ENCODE data around the gene ZNF485. TPM values are rescaled to one million over a fixed set of nuclear protein-coding genes. Genes with fewer than 3 reads are reported as not detected.

Gene ZNF485
- total RNA-seq, result 1 to 10 TPM; 1.1 to 2.8 (median 1.4) TPM
- 12.8 TPM for total RNA-seq (2013)

DNA sequence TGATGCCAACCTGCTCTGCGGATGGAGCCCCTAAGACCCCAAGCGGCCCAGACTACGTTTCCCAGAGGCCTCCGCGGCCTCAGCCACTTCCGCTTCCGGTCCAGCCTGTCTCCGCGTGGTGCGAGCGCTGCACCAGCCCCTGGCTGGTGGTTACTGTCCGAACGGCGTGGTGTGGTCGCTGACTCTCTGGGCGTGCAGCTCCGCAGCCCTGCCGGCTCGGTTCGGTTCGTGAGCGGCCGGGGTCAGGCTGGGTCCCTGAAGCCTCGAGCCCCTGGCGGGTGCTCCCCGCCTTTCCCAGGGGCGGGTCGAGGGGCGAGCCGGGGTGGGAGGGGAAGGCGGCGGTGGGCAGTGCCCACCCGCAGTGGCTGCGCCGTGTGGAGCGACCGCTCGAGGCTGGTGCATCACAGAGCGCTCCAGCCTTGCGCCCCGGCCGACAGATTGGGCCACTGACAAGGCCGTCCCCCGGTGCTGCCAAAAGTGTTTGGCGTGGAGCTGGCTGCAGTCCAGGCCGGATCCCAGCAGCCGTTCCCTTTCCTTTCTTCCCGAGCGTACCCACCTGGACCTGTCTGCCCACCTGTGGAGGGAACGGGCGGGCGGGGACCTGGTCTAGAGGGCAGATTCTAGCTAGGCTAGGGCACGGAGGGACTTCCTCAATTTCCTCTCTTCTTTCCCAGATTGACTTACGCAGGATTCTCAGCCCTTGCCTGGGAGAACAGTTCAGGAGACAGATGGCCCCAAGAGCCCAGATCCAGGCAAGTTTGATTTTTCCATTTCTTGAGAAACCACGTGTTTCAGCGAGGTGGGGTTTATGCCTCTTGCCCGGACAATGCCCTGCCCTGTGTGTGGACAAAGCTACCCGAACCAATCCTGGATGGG lies at the start of gene ZNF485:
ZNF485 (plus strand) TSS at position 116 of the 876 bp plus-strand sequence; CDS start at position 729, 613 bp downstream.
- intact Hi-C loops (cut with micrococcal nuclease), result loop anchor here (1.0 kb wide), 2 partner anchors 32 to 42 kb away; partner anchors contain the start of genes ZNF239 and ZNF32
- Mint-ChIP-seq H3K36me3 (no peaks in the 10 kb centered on the region), H3K4me3 (peak within 1 kb of the TSS; percentile 83), H3K4me1 (peaks cover 22 to 23% of the 10 kb centered on the region in 2 donors), H3K9me3 (no peaks in the 10 kb centered on the region), H3K27me3 (ENCODE audit: low read depth in 2 of 2) (no peaks in the 10 kb centered on the region), H3K27ac (peak within 1 kb of the TSS; percentile 70 to 82)
- WGBS (ENCODE audit: insufficient coverage), result 6% methylated on average over 58 of the region's 58 CpGs
- H3K4me3 ChIP-seq (ENCODE audit: low read length), result peak within 1 kb of the TSS; percentile 83
- peak; percentile 82 to 96 (median 95) for ATAC-seq
- peaks cover 9% of the 10 kb centered on the region for H3K36me3 ChIP-seq (ENCODE audit: control insufficient read depth, insufficient read depth, low read length)
- H3K9me3 ChIP-seq (ENCODE audit: control insufficient read depth, insufficient read depth, low read length), result no peaks in the 10 kb centered on the region
- no peaks in the 10 kb centered on the region for H3K27me3 ChIP-seq (ENCODE audit: control insufficient read depth, insufficient read depth, low read length)
- DNase-seq, result peak; percentile 49 to 77
- peak within 1 kb of the TSS; percentile 52 for H3K27ac ChIP-seq (ENCODE audit: low read length)
- peaks cover 25% of the 10 kb centered on the region for H3K4me1 ChIP-seq (ENCODE audit: control insufficient read depth, insufficient read depth, low read length)
- TF ChIP-seq, protein P1, sequence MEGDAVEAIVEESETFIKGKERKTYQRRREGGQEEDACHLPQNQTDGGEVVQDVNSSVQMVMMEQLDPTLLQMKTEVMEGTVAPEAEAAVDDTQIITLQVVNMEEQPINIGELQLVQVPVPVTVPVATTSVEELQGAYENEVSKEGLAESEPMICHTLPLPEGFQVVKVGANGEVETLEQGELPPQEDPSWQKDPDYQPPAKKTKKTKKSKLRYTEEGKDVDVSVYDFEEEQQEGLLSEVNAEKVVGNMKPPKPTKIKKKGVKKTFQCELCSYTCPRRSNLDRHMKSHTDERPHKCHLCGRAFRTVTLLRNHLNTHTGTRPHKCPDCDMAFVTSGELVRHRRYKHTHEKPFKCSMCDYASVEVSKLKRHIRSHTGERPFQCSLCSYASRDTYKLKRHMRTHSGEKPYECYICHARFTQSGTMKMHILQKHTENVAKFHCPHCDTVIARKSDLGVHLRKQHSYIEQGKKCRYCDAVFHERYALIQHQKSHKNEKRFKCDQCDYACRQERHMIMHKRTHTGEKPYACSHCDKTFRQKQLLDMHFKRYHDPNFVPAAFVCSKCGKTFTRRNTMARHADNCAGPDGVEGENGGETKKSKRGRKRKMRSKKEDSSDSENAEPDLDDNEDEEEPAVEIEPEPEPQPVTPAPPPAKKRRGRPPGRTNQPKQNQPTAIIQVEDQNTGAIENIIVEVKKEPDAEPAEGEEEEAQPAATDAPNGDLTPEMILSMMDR (IDR thresholded peaks at IDR 0.05), result no peak

- H3K27me3 ChIP-seq (ENCODE audit: control insufficient read depth, insufficient read depth, low read length), result no peaks in the 10 kb centered on the region
- Mint-ChIP-seq H3K4me1 (no peaks in the 10 kb centered on the region), H3K27ac (no peak overlapping the region), H3K9me3 (peaks cover 3 to 15% of the 10 kb centered on the region in 2 donors), H3K4me3 (no peak overlapping the region), H3K27me3 (ENCODE audit: low read depth in 2 of 2) (no peaks in the 10 kb centered on the region), H3K36me3 (peaks cover 9% of the 10 kb centered on the region)
- no peaks in the 10 kb centered on the region for H3K36me3 ChIP-seq (ENCODE audit: control insufficient read depth, insufficient read depth, low read length)
- H3K9me3 ChIP-seq (ENCODE audit: control insufficient read depth, insufficient read depth, low read length), result peaks cover 14% of the 10 kb centered on the region
- no peak overlapping the region for H3K4me3 ChIP-seq (ENCODE audit: low read length)
- WGBS (ENCODE audit: insufficient coverage), result 92% methylated on average over 3 of the region's 4 CpGs
- no peak for DNase-seq
- H3K4me1 ChIP-seq (ENCODE audit: control insufficient read depth, insufficient read depth, low read length), result no peaks in the 10 kb centered on the region
- intact Hi-C loops (cut with micrococcal nuclease), result no loop called here
- no peak for ATAC-seq
- no peak overlapping the region for H3K27ac ChIP-seq (ENCODE audit: low read length)
- TF ChIP-seq, protein P1 (IDR thresholded peaks at IDR 0.05), result no peak
Measured at GRCh38 chr10:43557214-43557613, 49.0 kb upstream of the ZNF485 start.

DNA sequence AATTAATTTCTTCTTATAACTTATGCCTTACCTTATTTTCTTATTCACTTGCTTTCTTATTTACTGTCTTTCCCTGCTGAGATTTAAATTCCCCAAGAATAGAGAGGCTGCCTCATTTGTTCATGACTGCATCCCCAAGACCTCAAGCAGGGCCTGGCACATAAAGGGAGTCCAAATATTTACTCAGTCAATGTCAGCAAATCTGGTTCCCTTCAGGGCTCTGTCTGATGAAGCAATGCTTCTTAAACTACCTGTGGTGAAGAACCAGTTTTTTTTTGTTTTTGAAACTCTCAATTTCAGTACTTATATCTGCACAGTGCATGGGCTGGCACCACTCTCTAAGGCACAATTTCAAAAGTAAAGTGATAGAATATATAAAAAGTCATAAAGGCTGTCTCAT lies 36.6 kb upstream of the ZNF485 start:
- Histone ChIP-seq H3K9me3 (ENCODE audit: control insufficient read depth, insufficient read depth, low read length) (peaks cover 6% of the 10 kb centered on the region), H3K27me3 (ENCODE audit: control insufficient read depth, insufficient read depth, low read length) (no peaks in the 10 kb centered on the region), H3K27ac (ENCODE audit: low read length) (no peak overlapping the region), H3K4me3 (ENCODE audit: low read length) (no peak overlapping the region), H3K36me3 (ENCODE audit: control insufficient read depth, insufficient read depth, low read length) (no peaks in the 10 kb centered on the region), H3K4me1 (ENCODE audit: control insufficient read depth, insufficient read depth, low read length) (peaks cover 7% of the 10 kb centered on the region)
- no peaks in the 10 kb centered on the region for H3K27me3 Mint-ChIP-seq (ENCODE audit: low read depth in 2 of 2)
- peaks cover 0 to under 1% of the 10 kb centered on the region in 2 donors for H3K9me3 Mint-ChIP-seq
- TF ChIP-seq, protein P1 (IDR thresholded peaks at IDR 0.05), result no peak
- DNase-seq (no peak), ATAC-seq (no peak)
- no peak overlapping the region for H3K27ac Mint-ChIP-seq
- no peaks in the 10 kb centered on the region for H3K36me3 Mint-ChIP-seq
- intact Hi-C loops (cut with micrococcal nuclease), result loop anchor here (5.0 to 10.0 kb wide), 3 partner anchors 162 to 1015 kb away; partner anchors contain the start of genes CSGALNACT2 and HNRNPF
- H3K4me1 Mint-ChIP-seq, result peaks cover 21 to 30% of the 10 kb centered on the region in 2 donors
- no peak overlapping the region for H3K4me3 Mint-ChIP-seq
